Measurements from ENCODE around the gene USP48. TPM values are rescaled to one million over a fixed set of nuclear protein-coding genes. Genes with fewer than 3 reads are reported as not detected.
A peak's percentile ranks its signal among the peaks of the same experiment; 100 is the strongest.

The USP48 gene
- polyA plus RNA-seq, 1 experiment = 43.6 TPM

GRCh38 chr1:21641537-21641936 is 141.4 kb downstream of the USP48 start:
- CTCF ChIA-PET = no interaction called here
- Histone ChIP-seq H3K9me3 (ENCODE audit: control insufficient read depth, insufficient read depth, low read length) (no peaks in the 10 kb centered on the region), H3K4me3 (ENCODE audit: low read depth, low read length) (no peak overlapping the region), H3K27me3 (ENCODE audit: control insufficient read depth, insufficient read depth, low read length) (peaks cover 13% of the 10 kb centered on the region), H3K27ac (ENCODE audit: low read depth, low read length) (no peak overlapping the region)
- TF ChIP-seq CTCF (IDR thresholded peaks at IDR 0.05; ENCODE audit: low read depth, low read length) = no peak
- no peak for DNase-seq (ENCODE audit: low read depth, low spot score)
- POLR2A ChIA-PET = no interaction called here

- TF ChIP-seq CTCF (IDR thresholded peaks at IDR 0.05; ENCODE audit: low read depth, low read length) = no peak
- ChIA-PET CTCF (interaction anchor here (0.6 kb wide), 1 partner anchor 380 kb away, joined by 3 read pairs; no protein-coding TSS in a partner anchor), POLR2A (no interaction called here)
- Histone ChIP-seq H3K27ac (ENCODE audit: low read depth, low read length) (no peak overlapping the region), H3K9me3 (ENCODE audit: control insufficient read depth, insufficient read depth, low read length) (no peaks in the 10 kb centered on the region), H3K27me3 (ENCODE audit: control insufficient read depth, insufficient read depth, low read length) (peaks cover 15% of the 10 kb centered on the region), H3K4me3 (ENCODE audit: low read depth, low read length) (no peak overlapping the region)
- DNase-seq (ENCODE audit: low read depth, low spot score) = no peak
Measured at GRCh38 chr1:21641076-21641475, 141.9 kb downstream of the USP48 start.

GRCh38 chr1:21640653-21641052 is 142.3 kb downstream of the USP48 start:
- ChIA-PET POLR2A (no interaction called here), CTCF (interaction anchor here (0.6 kb wide), 1 partner anchor 380 kb away, joined by 3 read pairs; no protein-coding TSS in a partner anchor)

GRCh38 chr1:21639594-21640041 is 143.3 kb downstream of the USP48 start:
- ChIA-PET POLR2A (no interaction called here), CTCF (no interaction called here)
- H3K4me3 ChIP-seq (ENCODE audit: low read depth, low read length) = no peak overlapping the region
- H3K9me3 ChIP-seq (ENCODE audit: control insufficient read depth, insufficient read depth, low read length) = no peaks in the 10 kb centered on the region
- DNase-seq (ENCODE audit: low read depth, low spot score) = no peak
- peaks cover 25% of the 10 kb centered on the region for H3K27me3 ChIP-seq (ENCODE audit: control insufficient read depth, insufficient read depth, low read length)
- no peak overlapping the region for H3K27ac ChIP-seq (ENCODE audit: low read depth, low read length)
- TF ChIP-seq CTCF (IDR thresholded peaks at IDR 0.05; ENCODE audit: low read depth, low read length) = no peak

More at GRCh38 chr1:21640653-21641052, 142.3 kb downstream of the USP48 start:
- no peak overlapping the region for H3K4me3 ChIP-seq (ENCODE audit: low read depth, low read length)
- no peak for DNase-seq (ENCODE audit: low read depth, low spot score)
- no peak overlapping the region for H3K27ac ChIP-seq (ENCODE audit: low read depth, low read length)
- H3K27me3 ChIP-seq (ENCODE audit: control insufficient read depth, insufficient read depth, low read length) = peaks cover 17% of the 10 kb centered on the region
- no peak for TF ChIP-seq CTCF (IDR thresholded peaks at IDR 0.05; ENCODE audit: low read depth, low read length)
- H3K9me3 ChIP-seq (ENCODE audit: control insufficient read depth, insufficient read depth, low read length) = no peaks in the 10 kb centered on the region

- Histone ChIP-seq H3K27ac (ENCODE audit: low read depth, low read length) (peak overlapping the region; percentile 31), H3K27me3 (ENCODE audit: control insufficient read depth, insufficient read depth, low read length) (peaks cover 27% of the 10 kb centered on the region), H3K9me3 (ENCODE audit: control insufficient read depth, insufficient read depth, low read length) (no peaks in the 10 kb centered on the region), H3K4me3 (ENCODE audit: low read depth, low read length) (no peak overlapping the region)
- no peak for DNase-seq (ENCODE audit: low read depth, low spot score)
- ChIA-PET CTCF (no interaction called here), POLR2A (interaction anchor here (0.7 kb wide), 1 partner anchor 320 kb away, joined by 5 read pairs; no protein-coding TSS in a partner anchor)
- no peak for TF ChIP-seq CTCF (IDR thresholded peaks at IDR 0.05; ENCODE audit: low read depth, low read length)
Measured at GRCh38 chr1:21638531-21639341, 144.2 kb downstream of the USP48 start.

All from AG04450 (cell line).